Keratinocyte (primary cell): Measurements from ENCODE around the gene USP31. TPM values are rescaled to one million over a fixed set of nuclear protein-coding genes. Genes with fewer than 3 reads are reported as not detected.
A peak's percentile ranks its signal among the peaks of the same experiment; 100 is the strongest.

Source experiments
- DNase-seq: peaks from one replicate; pipeline ENCODE4 v3.0.0-alpha.2; 2011; ENCODE audit warnings: low read depth, missing footprints, low spot score
- FAIRE-seq: peaks from 2 replicates; lab custom pipeline; 2011; peaks lifted over from hg19 to GRCh38; lab: Jason Lieb, UNC
- H2AFZ ChIP-seq: 2 replicates; pipeline ENCODE4 v1.6.0; 2012; ENCODE audit warnings: low read length, control low read depth, inconsistent platforms; ENCODE audit not compliant: control insufficient read depth
- H3K27ac ChIP-seq: 2 replicates; pipeline ENCODE4 v1.5.1; 2011; ENCODE audit warnings: low read length; ENCODE audit not compliant: control insufficient read depth, insufficient read depth
- H3K27me3 ChIP-seq: 3 replicates; pipeline ENCODE4 v1.6.0; 2011; ENCODE audit warnings: low read length; ENCODE audit not compliant: control insufficient read depth, insufficient read depth; ENCODE audit errors: extremely low read depth
- H3K36me3 ChIP-seq, 2 experiments: 2 replicates in 1 of 2; 3 replicates in 1 of 2; pipeline ENCODE4 v1.5.1; 2011; ENCODE audit warnings: low read length in 2 of 2, mild to moderate bottlenecking in 1 of 2; ENCODE audit not compliant: control insufficient read depth in 2 of 2, insufficient read depth in 2 of 2; ENCODE audit errors: extremely low read depth in 1 of 2
- H3K4me1 ChIP-seq: 3 replicates; pipeline ENCODE4 v1.5.1; 2011; ENCODE audit warnings: low read length; ENCODE audit not compliant: control insufficient read depth, insufficient read depth; ENCODE audit errors: extremely low read depth
- H3K4me2 ChIP-seq: 3 replicates; pipeline ENCODE4 v1.6.0; 2011; ENCODE audit warnings: low read depth, low read length; ENCODE audit not compliant: control insufficient read depth, insufficient read depth; ENCODE audit errors: extremely low read depth
- H3K4me3 ChIP-seq, 3 experiments: fragments of 200-600 bp in 1 of 3; sonication (generic) in 1 of 3; 2 replicates in 2 of 3; 3 replicates in 1 of 3; pipeline ENCODE4 v1.5.1; 2011 to 2016; ENCODE audit warnings: low read length in 3 of 3, mild to moderate bottlenecking in 3 of 3, control low read depth in 2 of 3, inconsistent platforms in 1 of 3, low read depth in 1 of 3, mixed read lengths in 1 of 3, mixed run types in 1 of 3, moderate library complexity in 1 of 3; ENCODE audit not compliant: control insufficient read depth in 2 of 3, insufficient read depth in 2 of 3; ENCODE audit errors: extremely low read depth in 1 of 3
- H3K79me2 ChIP-seq: 2 replicates; pipeline ENCODE4 v1.6.0; 2012; ENCODE audit warnings: low read length; ENCODE audit not compliant: control insufficient read depth, insufficient read depth
- H3K9ac ChIP-seq: 3 replicates; pipeline ENCODE4 v1.6.0; 2011; ENCODE audit warnings: low read length; ENCODE audit not compliant: control insufficient read depth, insufficient read depth; ENCODE audit errors: extremely low read depth
- H3K9me1 ChIP-seq: 3 replicates; pipeline ENCODE4 v1.6.0; 2011; ENCODE audit warnings: low read length; ENCODE audit not compliant: control insufficient read depth, insufficient read depth; ENCODE audit errors: extremely low read depth
- H3K9me3 ChIP-seq: 2 replicates; pipeline ENCODE4 v1.5.1; 2012; ENCODE audit warnings: low read depth, low read length; ENCODE audit not compliant: control insufficient read depth
- H4K20me1 ChIP-seq: 3 replicates; pipeline ENCODE4 v1.6.0; 2011; ENCODE audit warnings: low read length; ENCODE audit not compliant: control insufficient read depth, insufficient read depth; ENCODE audit errors: extremely low read depth
- EZH2 ChIP-seq: IDR thresholded peaks from one replicate; pipeline ENCODE4 v1.6.1; 2012; ENCODE audit warnings: inconsistent platforms, mild to moderate bottlenecking, low read length, moderate library complexity
- dilution Hi-C: fragments of 300-500 bp; cut with MboI; formaldehyde crosslinking; loops from one replicate; pipeline ENCODE4 v1.7.0; 2020; ENCODE audit warnings: low sequenced_read_pairs; ENCODE audit not compliant: extremely low pct_ligation_motif_present
- polyA minus RNA-seq, 3 experiments: library from RNA; depleted of rRNA, polyadenylated mRNA; stranded (reverse); fragments of >200 nt; gene quantifications; 1 replicate in 1 of 3; 2 replicates in 1 of 3; 3 replicates in 1 of 3; pipeline ENCODE4 v1.2.3, GENCODE V29; 2011
- polyA plus RNA-seq, 5 experiments: library from polyadenylated mRNA; depleted of rRNA in 3 of 5; stranded (reverse) in 3 of 5; stranded (forward) in 1 of 5; unstranded in 1 of 5; fragments of >200 nt; gene quantifications; 1 replicate in 1 of 5; 2 replicates in 3 of 5; 3 replicates in 1 of 5; pipeline versions ENCODE4 v1.2.1 to v1.2.3, GENCODE V29; 2011 to 2012; ENCODE audit warnings: missing spikeins in 2 of 5, low read depth in 1 of 5, low replicate concordance in 1 of 5
- TF ChIP-seq, protein P1 (sequence below), 3 experiments: IDR thresholded peaks in 1 of 3; conservative IDR thresholded peaks in 1 of 3; optimal IDR thresholded peaks in 1 of 3; 2 replicates in 2 of 3; 3 replicates in 1 of 3; pipeline versions ENCODE3 to v1.5.1; 2011; ENCODE audit warnings: low read length in 3 of 3, mild to moderate bottlenecking in 3 of 3, moderate library complexity in 2 of 3, control low read depth in 1 of 3, inconsistent platforms in 1 of 3; ENCODE audit not compliant: insufficient read depth in 2 of 3; ENCODE audit errors: extremely low read depth in 1 of 3

The USP31 gene, protein sequence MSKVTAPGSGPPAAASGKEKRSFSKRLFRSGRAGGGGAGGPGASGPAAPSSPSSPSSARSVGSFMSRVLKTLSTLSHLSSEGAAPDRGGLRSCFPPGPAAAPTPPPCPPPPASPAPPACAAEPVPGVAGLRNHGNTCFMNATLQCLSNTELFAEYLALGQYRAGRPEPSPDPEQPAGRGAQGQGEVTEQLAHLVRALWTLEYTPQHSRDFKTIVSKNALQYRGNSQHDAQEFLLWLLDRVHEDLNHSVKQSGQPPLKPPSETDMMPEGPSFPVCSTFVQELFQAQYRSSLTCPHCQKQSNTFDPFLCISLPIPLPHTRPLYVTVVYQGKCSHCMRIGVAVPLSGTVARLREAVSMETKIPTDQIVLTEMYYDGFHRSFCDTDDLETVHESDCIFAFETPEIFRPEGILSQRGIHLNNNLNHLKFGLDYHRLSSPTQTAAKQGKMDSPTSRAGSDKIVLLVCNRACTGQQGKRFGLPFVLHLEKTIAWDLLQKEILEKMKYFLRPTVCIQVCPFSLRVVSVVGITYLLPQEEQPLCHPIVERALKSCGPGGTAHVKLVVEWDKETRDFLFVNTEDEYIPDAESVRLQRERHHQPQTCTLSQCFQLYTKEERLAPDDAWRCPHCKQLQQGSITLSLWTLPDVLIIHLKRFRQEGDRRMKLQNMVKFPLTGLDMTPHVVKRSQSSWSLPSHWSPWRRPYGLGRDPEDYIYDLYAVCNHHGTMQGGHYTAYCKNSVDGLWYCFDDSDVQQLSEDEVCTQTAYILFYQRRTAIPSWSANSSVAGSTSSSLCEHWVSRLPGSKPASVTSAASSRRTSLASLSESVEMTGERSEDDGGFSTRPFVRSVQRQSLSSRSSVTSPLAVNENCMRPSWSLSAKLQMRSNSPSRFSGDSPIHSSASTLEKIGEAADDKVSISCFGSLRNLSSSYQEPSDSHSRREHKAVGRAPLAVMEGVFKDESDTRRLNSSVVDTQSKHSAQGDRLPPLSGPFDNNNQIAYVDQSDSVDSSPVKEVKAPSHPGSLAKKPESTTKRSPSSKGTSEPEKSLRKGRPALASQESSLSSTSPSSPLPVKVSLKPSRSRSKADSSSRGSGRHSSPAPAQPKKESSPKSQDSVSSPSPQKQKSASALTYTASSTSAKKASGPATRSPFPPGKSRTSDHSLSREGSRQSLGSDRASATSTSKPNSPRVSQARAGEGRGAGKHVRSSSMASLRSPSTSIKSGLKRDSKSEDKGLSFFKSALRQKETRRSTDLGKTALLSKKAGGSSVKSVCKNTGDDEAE (N-terminal part only)
- polyA plus RNA-seq = 14.0 to 16.3 TPM (median 15.8 TPM) in 3 replicates
- polyA plus RNA-seq (2011; ENCODE audit: low read depth) = 8.2 TPM
- polyA plus RNA-seq (2011; cell fraction: cytosol; rRNA removed) = 9.3 and 11.8 TPM in 2 replicates
- polyA plus RNA-seq (2011; cell fraction: nucleus; rRNA removed) = 26.6 and 31.3 TPM in 2 replicates
- polyA plus RNA-seq (2012; ENCODE audit: low replicate concordance) = 8.4 and 11.4 TPM in 2 replicates
- polyA minus RNA-seq = 28.2 to 53.4 TPM (median 46.9 TPM) in 3 replicates
- polyA minus RNA-seq (2011; cell fraction: cytosol; rRNA and poly(A)+ RNA removed) = 22.4 TPM
- polyA minus RNA-seq (2011; cell fraction: nucleus; rRNA and poly(A)+ RNA removed) = 39.5 and 68.3 TPM in 2 replicates

DNA sequence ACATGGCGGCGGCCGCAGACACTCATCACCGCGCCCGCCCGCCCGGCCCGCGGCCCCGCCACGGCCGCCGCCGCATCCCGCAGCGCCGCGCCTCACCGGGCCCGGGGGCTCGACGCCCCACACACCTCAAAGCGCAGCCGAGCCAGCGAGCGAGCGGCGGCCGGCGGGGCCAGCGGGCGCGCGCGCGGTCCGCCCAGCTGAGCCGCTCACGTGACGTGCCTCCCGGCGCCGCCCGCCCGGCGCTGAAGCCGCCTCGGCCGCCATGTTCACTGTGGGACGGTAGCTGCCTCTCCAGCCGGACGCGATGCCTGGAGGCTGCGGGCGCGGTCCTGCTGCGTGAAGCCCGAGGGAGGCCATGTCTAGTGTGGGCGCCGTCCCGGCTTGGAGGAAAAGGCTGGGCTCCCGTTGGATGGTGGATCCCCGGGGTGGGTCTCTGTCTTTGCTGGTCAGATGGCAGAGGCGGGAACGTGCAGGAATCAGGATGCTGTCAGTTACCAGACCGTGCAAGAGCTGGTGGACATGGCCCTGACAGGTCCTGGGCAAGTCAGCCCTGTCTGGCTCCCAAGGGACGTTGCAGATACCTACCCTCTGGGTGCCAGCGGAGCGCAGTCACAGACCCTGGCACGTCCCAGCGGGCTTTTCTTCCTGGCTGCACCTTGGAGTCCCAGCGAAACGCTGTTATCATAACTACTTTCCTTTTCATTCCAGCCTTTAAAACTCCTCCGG lies at the start of gene USP31:
USP31 (minus strand) TSS at position 186 of the 726 bp plus-strand sequence; CDS start at position 4, 182 bp downstream.
- Histone ChIP-seq H3K4me3 (peak within 1 kb of the TSS; percentile 74 to 91 (median 79)), H3K79me2 (peaks cover 36% of the 10 kb centered on the region), H2AFZ (peak within 1 kb of the TSS; percentile 94), H3K27ac (peak within 1 kb of the TSS; percentile 98), H3K9me3 (no peaks in the 10 kb centered on the region), H3K27me3 (no peaks in the 10 kb centered on the region), H3K9ac (peak within 1 kb of the TSS; percentile 87), H3K36me3 (no peaks in the 10 kb centered on the region), H4K20me1 (no peaks in the 10 kb centered on the region), H3K9me1 (peaks cover 4% of the 10 kb centered on the region), H3K4me1 (peaks cover 26% of the 10 kb centered on the region), H3K4me2 (peak within 1 kb of the TSS; percentile 93)
- dilution Hi-C loops = no loop called here
- DNase-seq = peak; percentile 83
- FAIRE-seq = no peak
- TF ChIP-seq, protein P1, sequence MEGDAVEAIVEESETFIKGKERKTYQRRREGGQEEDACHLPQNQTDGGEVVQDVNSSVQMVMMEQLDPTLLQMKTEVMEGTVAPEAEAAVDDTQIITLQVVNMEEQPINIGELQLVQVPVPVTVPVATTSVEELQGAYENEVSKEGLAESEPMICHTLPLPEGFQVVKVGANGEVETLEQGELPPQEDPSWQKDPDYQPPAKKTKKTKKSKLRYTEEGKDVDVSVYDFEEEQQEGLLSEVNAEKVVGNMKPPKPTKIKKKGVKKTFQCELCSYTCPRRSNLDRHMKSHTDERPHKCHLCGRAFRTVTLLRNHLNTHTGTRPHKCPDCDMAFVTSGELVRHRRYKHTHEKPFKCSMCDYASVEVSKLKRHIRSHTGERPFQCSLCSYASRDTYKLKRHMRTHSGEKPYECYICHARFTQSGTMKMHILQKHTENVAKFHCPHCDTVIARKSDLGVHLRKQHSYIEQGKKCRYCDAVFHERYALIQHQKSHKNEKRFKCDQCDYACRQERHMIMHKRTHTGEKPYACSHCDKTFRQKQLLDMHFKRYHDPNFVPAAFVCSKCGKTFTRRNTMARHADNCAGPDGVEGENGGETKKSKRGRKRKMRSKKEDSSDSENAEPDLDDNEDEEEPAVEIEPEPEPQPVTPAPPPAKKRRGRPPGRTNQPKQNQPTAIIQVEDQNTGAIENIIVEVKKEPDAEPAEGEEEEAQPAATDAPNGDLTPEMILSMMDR (optimal IDR thresholded peaks at IDR 0.05 in 1 of 3, IDR thresholded peaks at IDR 0.05 in 1 of 3, conservative IDR thresholded peaks at IDR 0.05 in 1 of 3; ENCODE audit: extremely low read depth in 1 of 3, insufficient read depth in 2 of 3, low read length in 3 of 3) = no peak
- TF ChIP-seq EZH2 = no peak

DNA sequence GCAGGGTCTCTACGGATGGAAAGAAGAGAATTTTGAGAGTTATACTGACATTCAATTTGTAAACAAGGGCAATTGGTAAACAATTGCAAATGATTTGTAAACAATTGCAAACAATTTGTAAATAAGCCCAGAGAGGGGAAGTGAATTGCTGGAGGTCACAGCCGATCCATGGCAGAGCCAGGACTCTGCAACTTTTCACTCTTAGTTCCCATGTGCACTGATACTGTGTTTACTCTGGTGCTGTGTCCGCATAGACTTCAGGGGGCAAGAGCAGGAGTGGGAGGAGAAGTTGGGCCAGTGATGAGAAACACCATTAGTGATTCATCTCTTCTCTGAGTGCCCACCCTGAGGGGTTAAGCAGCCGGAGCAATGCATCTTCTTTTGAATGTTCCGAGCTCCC lies 47.3 kb upstream of the USP31 start:
- Histone ChIP-seq H3K9me3 (no peaks in the 10 kb centered on the region), H3K4me3 (no peak overlapping the region), H2AFZ (no peak overlapping the region), H3K4me2 (no peak overlapping the region), H3K9ac (no peak overlapping the region), H3K79me2 (no peaks in the 10 kb centered on the region), H3K27me3 (peaks cover 4% of the 10 kb centered on the region), H3K27ac (no peak overlapping the region), H3K9me1 (no peaks in the 10 kb centered on the region), H4K20me1 (no peaks in the 10 kb centered on the region), H3K4me1 (no peaks in the 10 kb centered on the region), H3K36me3 (no peaks in the 10 kb centered on the region)
- TF ChIP-seq, protein P1 (optimal IDR thresholded peaks at IDR 0.05 in 1 of 3, IDR thresholded peaks at IDR 0.05 in 1 of 3, conservative IDR thresholded peaks at IDR 0.05 in 1 of 3; ENCODE audit: extremely low read depth in 1 of 3, insufficient read depth in 2 of 3, low read length in 3 of 3) = no peak
- no peak for TF ChIP-seq EZH2
- dilution Hi-C loops = no loop called here
- DNase-seq (no peak), FAIRE-seq (no peak)
